ENCODE results near the gene MATN3.

DNA sequence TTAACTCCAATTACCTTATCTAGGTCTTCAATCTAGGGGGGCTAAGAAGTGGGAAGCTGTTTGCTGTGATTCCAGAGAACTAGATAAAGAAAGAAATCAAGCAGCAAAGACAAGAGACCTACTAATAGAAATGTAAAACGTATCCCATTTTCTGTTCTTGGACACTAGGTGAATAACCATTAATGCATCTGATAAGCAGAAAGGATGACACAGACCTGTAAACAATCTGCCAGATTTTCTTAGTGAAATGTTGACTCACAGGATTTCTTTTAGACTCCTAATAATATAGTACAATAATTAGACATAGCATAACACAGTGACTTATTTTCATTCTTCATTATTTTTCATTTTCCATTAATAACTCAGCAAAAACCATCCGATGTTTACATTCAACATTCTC lies 23.9 kb downstream of the MATN3 start:
- TF ChIP-seq, protein P1, sequence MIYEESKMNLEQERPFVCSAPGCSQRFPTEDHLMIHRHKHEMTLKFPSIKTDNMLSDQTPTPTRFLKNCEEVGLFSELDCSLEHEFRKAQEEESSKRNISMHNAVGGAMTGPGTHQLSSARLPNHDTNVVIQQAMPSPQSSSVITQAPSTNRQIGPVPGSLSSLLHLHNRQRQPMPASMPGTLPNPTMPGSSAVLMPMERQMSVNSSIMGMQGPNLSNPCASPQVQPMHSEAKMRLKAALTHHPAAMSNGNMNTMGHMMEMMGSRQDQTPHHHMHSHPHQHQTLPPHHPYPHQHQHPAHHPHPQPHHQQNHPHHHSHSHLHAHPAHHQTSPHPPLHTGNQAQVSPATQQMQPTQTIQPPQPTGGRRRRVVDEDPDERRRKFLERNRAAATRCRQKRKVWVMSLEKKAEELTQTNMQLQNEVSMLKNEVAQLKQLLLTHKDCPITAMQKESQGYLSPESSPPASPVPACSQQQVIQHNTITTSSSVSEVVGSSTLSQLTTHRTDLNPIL (CRISPR knock-in tag; IDR thresholded peaks at IDR 0.05; ENCODE audit: low read depth) = no peak
- no peak for TF ChIP-seq ZNF70 (CRISPR knock-in tag; IDR thresholded peaks at IDR 0.05)
- no peak for TF ChIP-seq ZFP3 (CRISPR knock-in tag; IDR thresholded peaks at IDR 0.05)
- TF ChIP-seq ARNTL (CRISPR knock-in tag; IDR thresholded peaks at IDR 0.05; ENCODE audit: borderline replicate concordance, low read depth) = no peak
- TF ChIP-seq ZNF565 (CRISPR knock-in tag; conservative IDR thresholded peaks at IDR 0.05; ENCODE audit: low read depth) = no peak
- TF ChIP-seq, protein P2, sequence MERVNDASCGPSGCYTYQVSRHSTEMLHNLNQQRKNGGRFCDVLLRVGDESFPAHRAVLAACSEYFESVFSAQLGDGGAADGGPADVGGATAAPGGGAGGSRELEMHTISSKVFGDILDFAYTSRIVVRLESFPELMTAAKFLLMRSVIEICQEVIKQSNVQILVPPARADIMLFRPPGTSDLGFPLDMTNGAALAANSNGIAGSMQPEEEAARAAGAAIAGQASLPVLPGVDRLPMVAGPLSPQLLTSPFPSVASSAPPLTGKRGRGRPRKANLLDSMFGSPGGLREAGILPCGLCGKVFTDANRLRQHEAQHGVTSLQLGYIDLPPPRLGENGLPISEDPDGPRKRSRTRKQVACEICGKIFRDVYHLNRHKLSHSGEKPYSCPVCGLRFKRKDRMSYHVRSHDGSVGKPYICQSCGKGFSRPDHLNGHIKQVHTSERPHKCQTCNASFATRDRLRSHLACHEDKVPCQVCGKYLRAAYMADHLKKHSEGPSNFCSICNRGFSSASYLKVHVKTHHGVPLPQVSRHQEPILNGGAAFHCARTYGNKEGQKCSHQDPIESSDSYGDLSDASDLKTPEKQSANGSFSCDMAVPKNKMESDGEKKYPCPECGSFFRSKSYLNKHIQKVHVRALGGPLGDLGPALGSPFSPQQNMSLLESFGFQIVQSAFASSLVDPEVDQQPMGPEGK (CRISPR knock-in tag; IDR thresholded peaks at IDR 0.05; ENCODE audit: borderline replicate concordance) = no peak
- TF ChIP-seq, protein P3, sequence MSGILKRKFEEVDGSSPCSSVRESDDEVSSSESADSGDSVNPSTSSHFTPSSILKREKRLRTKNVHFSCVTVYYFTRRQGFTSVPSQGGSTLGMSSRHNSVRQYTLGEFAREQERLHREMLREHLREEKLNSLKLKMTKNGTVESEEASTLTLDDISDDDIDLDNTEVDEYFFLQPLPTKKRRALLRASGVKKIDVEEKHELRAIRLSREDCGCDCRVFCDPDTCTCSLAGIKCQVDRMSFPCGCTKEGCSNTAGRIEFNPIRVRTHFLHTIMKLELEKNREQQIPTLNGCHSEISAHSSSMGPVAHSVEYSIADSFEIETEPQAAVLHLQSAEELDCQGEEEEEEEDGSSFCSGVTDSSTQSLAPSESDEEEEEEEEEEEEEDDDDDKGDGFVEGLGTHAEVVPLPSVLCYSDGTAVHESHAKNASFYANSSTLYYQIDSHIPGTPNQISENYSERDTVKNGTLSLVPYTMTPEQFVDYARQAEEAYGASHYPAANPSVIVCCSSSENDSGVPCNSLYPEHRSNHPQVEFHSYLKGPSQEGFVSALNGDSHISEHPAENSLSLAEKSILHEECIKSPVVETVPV (CRISPR knock-in tag; IDR thresholded peaks at IDR 0.05) = no peak
- no peak for TF ChIP-seq SNAI2 (CRISPR knock-in tag; IDR thresholded peaks at IDR 0.05)

Data from SK-N-SH treated with all-trans-retinoic acid at 6 μM for 48 hours (cell line).